Measurements from ENCODE around the gene PCSK5. TPM values are rescaled to one million over a fixed set of nuclear protein-coding genes. Genes with fewer than 3 reads are reported as not detected.

PCSK5 gene
- total RNA-seq, 1 experiment from 2014 or later, result 6.9 TPM

DNA sequence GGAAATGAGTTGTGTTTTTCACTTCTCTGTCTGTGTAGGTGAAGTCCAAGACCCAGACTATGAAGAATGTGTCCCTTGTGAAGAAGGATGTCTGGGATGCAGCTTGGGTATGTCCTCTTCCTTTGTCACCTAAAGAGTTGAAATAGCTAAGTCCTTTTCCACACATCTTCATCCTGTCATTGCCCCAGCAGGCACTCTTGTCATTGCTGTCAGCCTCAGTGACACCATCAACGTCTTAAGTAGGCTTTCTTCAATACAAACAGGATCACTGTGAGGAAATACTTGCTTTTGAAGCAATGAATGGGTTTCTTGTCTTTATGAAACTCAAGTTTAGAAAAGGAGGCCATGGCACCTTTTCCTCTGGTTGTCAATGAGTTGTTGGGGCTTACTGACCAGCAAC, 350.1 kb downstream of the PCSK5 start:
- H3K4me3 ChIP-seq (replicated peaks in 1 of 2; ENCODE audit: low read depth in 1 of 2, low read length in 2 of 2), result no peak overlapping the region
- H3K4me1 ChIP-seq (ENCODE audit: control insufficient read depth in 1 of 2, insufficient read depth in 2 of 2, low read length in 2 of 2), result no peaks in the 10 kb centered on the region
- DNase-seq (ENCODE audit: low read depth, low spot score) (no peak), ATAC-seq (no peak)
- no peak overlapping the region for H3K27ac ChIP-seq (ENCODE audit: low read depth, low read length)
- no peaks in the 10 kb centered on the region for H3K9me2 ChIP-seq (ENCODE audit: insufficient read depth)
- no peaks in the 10 kb centered on the region for H3K79me2 ChIP-seq (ENCODE audit: insufficient read depth, low read length)
- BruUV-seq (replicated peaks), result no TSS peak
- ChIA-PET CTCF (no interaction called here), RAD21 (ENCODE audit: low non-redundant PET in 1 of 2, low total read pairs in 2 of 2, uncharacterized antibody in 2 of 2, unreplicated experiment in 2 of 2) (no interaction called here), POLR2A (no interaction called here)
- intact Hi-C loops (cut with micrococcal nuclease), result no loop called here
- H2AFZ ChIP-seq (ENCODE audit: low read depth, low read length, poor library complexity, severe bottlenecking), result no peak overlapping the region
- peaks cover 3% of the 10 kb centered on the region; the same call in 1 of the 2 replicates for H3K27me3 ChIP-seq (ENCODE audit: insufficient read depth, low read length)
- H4K20me1 ChIP-seq (ENCODE audit: insufficient read depth), result no peaks in the 10 kb centered on the region
- no peaks in the 10 kb centered on the region for H3K9me3 ChIP-seq (ENCODE audit: control insufficient read depth in 1 of 2, insufficient read depth in 1 of 2, low read depth in 1 of 2, low read length in 2 of 2)
- no peak overlapping the region for H3K9ac ChIP-seq (ENCODE audit: low read length)
- no peak overlapping the region for H3K4me2 ChIP-seq (ENCODE audit: low read length)
- TF ChIP-seq ZBTB33 (IDR thresholded peaks at IDR 0.05; ENCODE audit: extremely low read depth, insufficient replicate concordance, low read length), result no peak
- TF ChIP-seq SP1 (IDR thresholded peaks at IDR 0.05; ENCODE audit: low read depth), result no peak
- TF ChIP-seq TCF7L2 (IDR thresholded peaks at IDR 0.05; ENCODE audit: borderline replicate concordance, extremely low read depth, insufficient read depth, insufficient read length), result no peak
- TF ChIP-seq EZH2phosphoT487 (IDR thresholded peaks at IDR 0.05; ENCODE audit: borderline replicate concordance), result no peak
- no peak for TF ChIP-seq ATF3 (IDR thresholded peaks at IDR 0.05)
- TF ChIP-seq CTCF (IDR thresholded peaks at IDR 0.05 in 2 of 3, conservative IDR thresholded peaks at IDR 0.05 in 1 of 3; ENCODE audit: borderline replicate concordance in 1 of 3, insufficient read depth in 1 of 3, low read depth in 2 of 3, low read length in 2 of 3), result no peak
- no peak for TF ChIP-seq EGR1 (IDR thresholded peaks at IDR 0.05; ENCODE audit: low read depth)
- TF ChIP-seq ELF1 (IDR thresholded peaks at IDR 0.05; ENCODE audit: borderline replicate concordance, low read depth), result no peak
- no peaks in the 10 kb centered on the region for H3K36me3 ChIP-seq (ENCODE audit: control insufficient read depth in 1 of 2, insufficient read depth in 2 of 2, low read length in 2 of 2)
